Suprapubic skin (tissue), 3 donors: ENCODE data around the gene LUM.

Experiments used
- EP300 ChIP-seq: sonication (generic); formaldehyde crosslinking; IDR thresholded peaks from one replicate; pipeline ENCODE4 v1.6.1; 2017; ENCODE audit warnings: antibody characterized with exemption
- POLR2A ChIP-seq, 2 donors: fragments of 450-650 bp; IDR thresholded peaks; one replicate each; pipeline ENCODE4 v1.6.1; 2017; ENCODE audit warnings: antibody characterized with exemption in 2 of 2, mild to moderate bottlenecking in 2 of 2, moderate library complexity in 2 of 2
- TF ChIP-seq, protein P1 (sequence below), 2 donors: fragments of 200-600 bp in 1 of 2; fragments of 450-650 bp in 1 of 2; sonication (generic) in 1 of 2; IDR thresholded peaks; one replicate each; pipeline ENCODE4 v1.5.1; 2016 to 2019; ENCODE audit warnings: antibody characterized with exemption in 2 of 2, mild to moderate bottlenecking in 1 of 2, moderate library complexity in 1 of 2

DNA sequence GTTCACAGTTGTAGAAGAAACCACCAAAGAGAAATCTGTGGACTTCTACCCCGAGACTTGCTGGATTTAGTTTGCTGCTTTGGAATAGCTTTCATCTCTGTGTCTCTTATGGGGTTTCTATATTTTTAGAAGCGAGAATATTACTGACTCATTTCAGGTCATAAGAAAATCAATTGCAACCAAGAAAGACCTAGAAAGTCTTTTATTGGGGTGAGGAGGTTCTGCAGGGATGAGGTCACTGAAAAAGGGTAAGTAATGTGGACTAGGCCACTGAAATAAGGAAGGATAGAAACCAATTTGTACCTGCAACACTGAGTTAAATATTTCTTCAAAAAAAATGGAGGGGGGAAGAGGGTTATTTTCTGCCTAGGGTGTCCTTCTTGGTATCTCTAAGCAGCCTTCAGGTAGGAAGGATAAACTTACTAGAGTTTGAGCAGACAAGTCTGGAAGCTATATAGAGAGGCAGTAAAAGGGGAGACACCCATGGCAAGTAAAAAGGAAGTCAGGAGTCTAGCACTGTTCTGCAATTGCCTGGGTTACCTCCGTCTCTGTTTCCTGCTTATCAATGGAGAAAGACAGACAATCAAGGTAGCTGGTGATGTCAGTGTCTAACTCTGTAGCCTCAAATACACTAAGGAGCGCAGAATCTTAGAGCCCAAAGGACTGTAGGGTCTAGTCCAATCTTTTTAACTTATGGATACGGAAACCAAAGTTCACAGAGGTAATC is 33.9 kb downstream of the LUM start:
- no peak for TF ChIP-seq EP300
- no peak for TF ChIP-seq POLR2A (IDR thresholded peaks at IDR 0.05)
- TF ChIP-seq, protein P1, sequence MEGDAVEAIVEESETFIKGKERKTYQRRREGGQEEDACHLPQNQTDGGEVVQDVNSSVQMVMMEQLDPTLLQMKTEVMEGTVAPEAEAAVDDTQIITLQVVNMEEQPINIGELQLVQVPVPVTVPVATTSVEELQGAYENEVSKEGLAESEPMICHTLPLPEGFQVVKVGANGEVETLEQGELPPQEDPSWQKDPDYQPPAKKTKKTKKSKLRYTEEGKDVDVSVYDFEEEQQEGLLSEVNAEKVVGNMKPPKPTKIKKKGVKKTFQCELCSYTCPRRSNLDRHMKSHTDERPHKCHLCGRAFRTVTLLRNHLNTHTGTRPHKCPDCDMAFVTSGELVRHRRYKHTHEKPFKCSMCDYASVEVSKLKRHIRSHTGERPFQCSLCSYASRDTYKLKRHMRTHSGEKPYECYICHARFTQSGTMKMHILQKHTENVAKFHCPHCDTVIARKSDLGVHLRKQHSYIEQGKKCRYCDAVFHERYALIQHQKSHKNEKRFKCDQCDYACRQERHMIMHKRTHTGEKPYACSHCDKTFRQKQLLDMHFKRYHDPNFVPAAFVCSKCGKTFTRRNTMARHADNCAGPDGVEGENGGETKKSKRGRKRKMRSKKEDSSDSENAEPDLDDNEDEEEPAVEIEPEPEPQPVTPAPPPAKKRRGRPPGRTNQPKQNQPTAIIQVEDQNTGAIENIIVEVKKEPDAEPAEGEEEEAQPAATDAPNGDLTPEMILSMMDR (IDR thresholded peaks at IDR 0.05) = no peak
